Measurements from ENCODE around the gene IFI16. TPM values are rescaled to one million over a fixed set of nuclear protein-coding genes. Genes with fewer than 3 reads are reported as not detected.
"Not testable (repeated sequence)": the region's sequence is repeated elsewhere in the genome, so short reads cannot be mapped to it uniquely, and the experiment has no call there.

Gene IFI16
- total RNA-seq, 2 experiments from 2014 or later, result 300 to 342 TPM

GRCh38 chr1:158996998-158997397 lies 12.7 kb upstream of the IFI16 start:
- peaks cover 25% of the 10 kb centered on the region for H3K36me3 Mint-ChIP-seq (ENCODE audit: low read depth)
- no peak overlapping the region for H3K4me3 Mint-ChIP-seq

DNA sequence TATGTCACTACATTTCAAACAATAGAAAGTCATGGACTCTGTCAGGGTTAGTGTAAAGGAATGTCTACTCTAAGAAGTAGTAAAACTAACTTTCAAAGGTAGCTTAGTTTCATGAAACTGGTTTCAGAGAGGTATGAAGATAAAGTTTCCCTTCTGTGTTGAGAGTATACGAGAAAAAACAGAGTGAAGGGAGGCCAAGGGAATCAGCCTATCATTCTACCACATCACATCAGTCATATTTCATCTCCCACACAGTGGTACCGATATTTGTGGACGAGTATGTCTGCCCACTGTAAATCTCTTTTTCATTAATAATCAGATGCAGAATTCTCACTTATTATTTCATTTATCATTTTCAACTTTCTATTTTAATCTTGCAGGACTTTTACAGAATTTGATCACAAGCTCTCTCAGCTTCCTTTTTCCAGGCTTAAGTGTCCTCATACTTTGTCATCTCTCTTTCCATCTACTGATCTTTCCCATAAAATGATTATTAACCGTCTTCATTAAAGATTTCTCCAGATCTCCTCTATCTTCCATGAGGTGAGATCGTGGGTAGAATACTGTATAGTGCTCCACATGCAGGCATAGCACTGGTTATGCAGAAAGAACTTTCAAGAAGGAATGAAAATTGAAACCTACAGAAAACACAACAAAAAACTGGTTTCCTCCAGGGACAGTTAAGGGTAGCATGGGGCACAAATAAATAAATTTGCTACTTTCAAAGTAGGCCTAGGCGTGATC lies 11.5 kb upstream of the IFI16 start:
- peaks cover 14% of the 10 kb centered on the region for H3K36me3 Mint-ChIP-seq (ENCODE audit: low read depth)
- POLR2A ChIA-PET, result no interaction called here
- H3K27ac Mint-ChIP-seq, result peak overlapping the region; percentile 72
- H3K4me3 Mint-ChIP-seq, result no peak overlapping the region
- DNase-seq, result no peak
- H3K27me3 Mint-ChIP-seq, result no peaks in the 10 kb centered on the region
- H3K9me3 Mint-ChIP-seq, result peaks cover 13% of the 10 kb centered on the region
- CTCF ChIA-PET, result interaction anchor here (0.7 to 1.4 kb wide), 8 partner anchors 9 to 205 kb away, joined by 3 to 8 read pairs (median 4); no protein-coding TSS in a partner anchor
- H3K4me1 Mint-ChIP-seq, result peaks cover 31% of the 10 kb centered on the region

More at GRCh38 chr1:158996998-158997397, 12.7 kb upstream of the IFI16 start:
- Mint-ChIP-seq H3K9me3 (peaks cover 24% of the 10 kb centered on the region), H3K27me3 (no peaks in the 10 kb centered on the region), H3K4me1 (peaks cover 31% of the 10 kb centered on the region), H3K27ac (no peak overlapping the region)
- CTCF ChIA-PET, result interaction anchor here (1.1 kb wide), 1 partner anchor 9 kb away, joined by 5 read pairs; no protein-coding TSS in a partner anchor
- no peak for DNase-seq
- POLR2A ChIA-PET, result interaction anchor here (0.7 kb wide), 1 partner anchor 204 kb away, joined by 4 read pairs; no protein-coding TSS in a partner anchor

GRCh38 chr1:158998781-158999161 lies 10.9 kb upstream of the IFI16 start:
- Mint-ChIP-seq H3K4me3 (no peak overlapping the region), H3K27me3 (no peaks in the 10 kb centered on the region), H3K9me3 (peaks cover 9% of the 10 kb centered on the region), H3K36me3 (ENCODE audit: low read depth) (peaks cover 11% of the 10 kb centered on the region), H3K27ac (peak overlapping the region; percentile 72), H3K4me1 (peaks cover 31% of the 10 kb centered on the region)
- CTCF ChIA-PET, result interaction anchor here (0.7 to 1.4 kb wide), 7 partner anchors 9 to 206 kb away, joined by 3 to 8 read pairs (median 3); no protein-coding TSS in a partner anchor
- POLR2A ChIA-PET, result no interaction called here
- peak; percentile 71 for DNase-seq

- no peak for DNase-seq
- Mint-ChIP-seq H3K4me3 (no peak overlapping the region), H3K27ac (no peak overlapping the region), H3K9me3 (peaks cover 8% of the 10 kb centered on the region), H3K4me1 (peaks cover 31% of the 10 kb centered on the region), H3K36me3 (ENCODE audit: low read depth) (peaks cover 8% of the 10 kb centered on the region), H3K27me3 (no peaks in the 10 kb centered on the region)
- POLR2A ChIA-PET, result no interaction called here
- CTCF ChIA-PET, result interaction anchor here (1.3 kb wide), 1 partner anchor 206 kb away, joined by 5 read pairs; no protein-coding TSS in a partner anchor
These were observed 10.2 kb upstream of the IFI16 start for GRCh38 chr1:158999316-159000069.

- Mint-ChIP-seq H3K4me1 (peaks cover 31% of the 10 kb centered on the region), H3K27ac (no peak overlapping the region), H3K9me3 (peaks cover 3% of the 10 kb centered on the region), H3K4me3 (no peak overlapping the region), H3K27me3 (no peaks in the 10 kb centered on the region), H3K36me3 (ENCODE audit: low read depth) (peaks cover 4% of the 10 kb centered on the region)
- ChIA-PET POLR2A (no interaction called here), CTCF (interaction anchor here (1.3 kb wide), 1 partner anchor 206 kb away, joined by 5 read pairs; no protein-coding TSS in a partner anchor)
- no peak for DNase-seq
These were observed 9.7 kb upstream of the IFI16 start for GRCh38 chr1:159000070-159000409.

GRCh38 chr1:159000625-159001024 lies 9.1 kb upstream of the IFI16 start:
- peaks cover 33% of the 10 kb centered on the region for H3K4me1 Mint-ChIP-seq
- no peaks in the 10 kb centered on the region for H3K27me3 Mint-ChIP-seq
- no peak overlapping the region for H3K27ac Mint-ChIP-seq
- ChIA-PET CTCF (interaction anchor here (1.3 kb wide), 1 partner anchor 207 kb away, joined by 5 read pairs; no protein-coding TSS in a partner anchor), POLR2A (no interaction called here)
- no peak overlapping the region for H3K4me3 Mint-ChIP-seq
- H3K36me3 Mint-ChIP-seq (ENCODE audit: low read depth), result peaks cover 2% of the 10 kb centered on the region
- no peaks in the 10 kb centered on the region for H3K9me3 Mint-ChIP-seq
- DNase-seq, result no peak

- H3K36me3 Mint-ChIP-seq (ENCODE audit: low read depth), result peaks cover 10% of the 10 kb centered on the region
- no peaks in the 10 kb centered on the region for H3K9me3 Mint-ChIP-seq
- CTCF ChIA-PET, result no interaction called here
- POLR2A ChIA-PET, result no interaction called here
- H3K4me1 Mint-ChIP-seq, result peaks cover 40% of the 10 kb centered on the region
- no peaks in the 10 kb centered on the region for H3K27me3 Mint-ChIP-seq
- DNase-seq, result no peak
- no peak overlapping the region for H3K27ac Mint-ChIP-seq
- H3K4me3 Mint-ChIP-seq, result no peak overlapping the region
These were observed 4.5 kb upstream of the IFI16 start for GRCh38 chr1:159005161-159005560.

- DNase-seq, result no peak
- H3K27me3 Mint-ChIP-seq, result no peaks in the 10 kb centered on the region
- ChIA-PET POLR2A (no interaction called here), CTCF (no interaction called here)
- H3K9me3 Mint-ChIP-seq, result no peaks in the 10 kb centered on the region
- H3K27ac Mint-ChIP-seq, result peak overlapping the region; percentile 5
- peaks cover 40% of the 10 kb centered on the region for H3K4me1 Mint-ChIP-seq
- no peak overlapping the region for H3K4me3 Mint-ChIP-seq
- H3K36me3 Mint-ChIP-seq (ENCODE audit: low read depth), result peaks cover 15% of the 10 kb centered on the region
These were observed 4.0 kb upstream of the IFI16 start for GRCh38 chr1:159005676-159006075.

DNA sequence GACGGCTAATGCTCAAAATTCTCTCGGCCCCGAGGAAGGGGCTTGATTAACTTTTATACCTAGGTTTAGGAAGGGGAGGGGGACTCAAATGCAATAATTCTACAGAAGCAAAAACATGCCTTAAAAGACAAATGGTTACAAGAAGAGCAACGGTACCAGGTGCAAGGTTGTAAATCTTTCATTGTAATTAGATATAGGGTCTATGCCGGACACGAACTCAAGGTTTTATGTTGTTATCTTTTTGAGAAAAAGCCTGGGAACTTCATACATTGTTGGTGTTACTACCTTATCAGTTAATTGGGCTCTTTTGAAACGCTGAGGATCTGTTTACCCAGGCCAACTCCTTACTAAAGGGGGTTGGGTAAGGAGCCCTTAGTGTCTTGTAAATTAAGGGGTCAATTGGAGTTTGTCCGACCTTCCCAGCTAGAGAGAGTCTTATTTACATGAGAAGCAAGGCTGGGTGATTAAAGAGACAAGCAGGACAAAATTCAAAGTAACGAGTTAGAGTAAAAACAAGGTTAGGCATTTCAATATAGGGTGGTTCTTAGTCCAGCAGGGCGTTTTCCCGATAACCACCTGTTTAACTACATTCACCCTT lies 3.4 kb upstream of the IFI16 start:
- H3K27ac Mint-ChIP-seq, H3K9me3 Mint-ChIP-seq, DNase-seq, H3K27me3 Mint-ChIP-seq, POLR2A ChIA-PET, H3K4me3 Mint-ChIP-seq, CTCF ChIA-PET: not testable (repeated sequence)
- peaks cover 20% of the 10 kb centered on the region for H3K36me3 Mint-ChIP-seq (ENCODE audit: low read depth)
- H3K4me1 Mint-ChIP-seq, result peaks cover 40% of the 10 kb centered on the region

GRCh38 chr1:159007726-159008125 lies 2.0 kb upstream of the IFI16 start:
- Mint-ChIP-seq H3K4me1 (peaks cover 40% of the 10 kb centered on the region), H3K4me3 (no peak overlapping the region), H3K9me3 (no peaks in the 10 kb centered on the region), H3K36me3 (ENCODE audit: low read depth) (peaks cover 30% of the 10 kb centered on the region), H3K27ac (peak overlapping the region; percentile 74), H3K27me3 (no peaks in the 10 kb centered on the region)
- DNase-seq, result no peak
- ChIA-PET POLR2A (no interaction called here), CTCF (interaction anchor here (1.2 to 2.0 kb wide), 2 partner anchors 9 to 189 kb away, joined by 3 to 8 read pairs; no protein-coding TSS in a partner anchor)

DNA sequence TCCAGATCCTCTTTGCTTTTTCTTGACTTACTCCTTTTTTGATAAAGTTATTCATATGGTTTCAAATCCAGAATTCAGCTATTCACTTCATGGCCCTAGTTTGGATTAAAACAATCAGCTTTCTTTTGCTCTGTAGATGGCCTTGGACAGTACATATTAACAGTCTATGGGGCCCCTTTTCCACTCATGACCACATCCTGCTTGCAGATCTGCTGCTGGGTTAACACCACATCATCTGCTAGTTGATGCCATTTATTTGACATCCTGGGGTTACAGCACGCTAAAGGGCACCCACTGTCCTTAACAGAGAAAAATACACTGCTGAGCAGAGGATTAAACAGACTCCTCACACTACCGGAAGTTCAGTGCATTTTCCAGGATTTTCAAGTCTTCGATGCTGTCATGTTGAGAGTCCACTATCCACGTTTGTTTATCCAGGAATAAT lies 941 bp upstream of the IFI16 start:
- Mint-ChIP-seq H3K27me3 (no peaks in the 10 kb centered on the region), H3K36me3 (ENCODE audit: low read depth) (peaks cover 39% of the 10 kb centered on the region), H3K27ac (peak overlapping the region; percentile 100), H3K4me3 (peak overlapping the region; percentile 99), H3K9me3 (no peaks in the 10 kb centered on the region), H3K4me1 (peaks cover 44% of the 10 kb centered on the region)
- peak; percentile 80 for DNase-seq
- CTCF ChIA-PET, result interaction anchor here (1.2 to 2.0 kb wide), 3 partner anchors 10 to 190 kb away, joined by 3 to 8 read pairs (median 5); no protein-coding TSS in a partner anchor
- POLR2A ChIA-PET, result interaction anchor here (0.5 to 3.0 kb wide), 3 partner anchors 15 to 69 kb away, joined by 3 to 35 read pairs (median 6); partner anchors contain the start of gene AIM2

DNA sequence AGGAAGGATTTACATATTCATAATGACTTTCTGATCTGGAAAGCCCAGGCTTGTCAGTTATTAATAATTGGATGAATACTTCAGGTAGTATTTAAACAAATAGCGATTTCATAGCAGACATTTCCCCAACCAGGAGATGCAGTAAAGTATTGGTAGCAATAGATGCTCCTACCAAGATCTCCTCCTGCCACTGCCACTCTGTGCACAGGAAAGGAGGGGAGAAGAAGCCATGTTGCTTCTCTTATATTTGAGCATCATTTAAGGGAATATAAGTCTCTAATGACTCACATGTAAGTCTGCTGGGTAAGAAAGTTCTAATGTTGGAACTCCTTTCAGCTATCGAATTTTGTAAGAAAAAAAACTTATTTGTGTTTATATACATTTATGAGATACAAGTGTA lies 420 bp upstream of the IFI16 start:
- peak overlapping the region; percentile 99 for H3K4me3 Mint-ChIP-seq
- ChIA-PET CTCF (interaction anchor here (1.4 to 2.0 kb wide), 2 partner anchors 11 to 63 kb away, joined by 5 to 8 read pairs; no protein-coding TSS in a partner anchor), POLR2A (interaction anchor here (0.6 to 3.0 kb wide), 2 partner anchors 15 to 67 kb away, joined by 6 to 35 read pairs; partner anchors contain the start of gene AIM2)
- peaks cover 49% of the 10 kb centered on the region for H3K4me1 Mint-ChIP-seq
- H3K9me3 Mint-ChIP-seq, result no peaks in the 10 kb centered on the region
- H3K27me3 Mint-ChIP-seq, result no peaks in the 10 kb centered on the region
- peaks cover 44% of the 10 kb centered on the region for H3K36me3 Mint-ChIP-seq (ENCODE audit: low read depth)
- H3K27ac Mint-ChIP-seq, result peak overlapping the region; percentile 100
- peak; percentile 15 for DNase-seq
